GM18502 (cell line): Measurements from ENCODE around the gene MTA1.
A peak's percentile ranks its signal among the peaks of the same experiment; 100 is the strongest.

Experiments used
- ATAC-seq: cut with Tn5 transposase; IDR thresholded peaks from one replicate; pipeline ENCODE4 v1.9.1; 2021; ENCODE audit warnings: mild to moderate bottlenecking; ENCODE audit not compliant: unreplicated experiment, poor library complexity

The MTA1 gene

GRCh38 chr14:105386581-105387529 is 32.8 kb upstream of the MTA1 start:
- ATAC-seq, result no peak

GRCh38 chr14:105387530-105387922 is 32.1 kb upstream of the MTA1 start:
- ATAC-seq, result no peak

- no peak for ATAC-seq
Observed at GRCh38 chr14:105388110-105388951, 31.3 kb upstream of the MTA1 start.

GRCh38 chr14:105388976-105389375 is 30.7 kb upstream of the MTA1 start:
- no peak for ATAC-seq

- no peak for ATAC-seq
Observed at GRCh38 chr14:105389534-105389933, 30.1 kb upstream of the MTA1 start.

- no peak for ATAC-seq
Observed at GRCh38 chr14:105389976-105390848, 29.4 kb upstream of the MTA1 start.

GRCh38 chr14:105390849-105391500 is 28.7 kb upstream of the MTA1 start:
- no peak for ATAC-seq

GRCh38 chr14:105391541-105391940 is 28.1 kb upstream of the MTA1 start:
- ATAC-seq, result no peak

GRCh38 chr14:105392131-105393090 is 27.2 kb upstream of the MTA1 start:
- no peak for ATAC-seq

- ATAC-seq, result no peak
Observed at GRCh38 chr14:105393151-105393550, 26.5 kb upstream of the MTA1 start.

GRCh38 chr14:105394714-105395537 is 24.7 kb upstream of the MTA1 start:
- no peak for ATAC-seq

GRCh38 chr14:105395538-105395854 is 24.1 kb upstream of the MTA1 start:
- ATAC-seq, result no peak

GRCh38 chr14:105397350-105397931 is 22.2 kb upstream of the MTA1 start:
- ATAC-seq, result peak; percentile 5

- ATAC-seq, result peak; percentile 82
Observed at GRCh38 chr14:105398044-105398725, 21.4 kb upstream of the MTA1 start, which contains the start of gene TEX22. Gene TEX22, plus strand, starts transcription at chr14:105398538. Its CDS starts 803 bp downstream, at chr14:105399341.

GRCh38 chr14:105398726-105399465 is 20.7 kb upstream of the MTA1 start:
- peak; percentile 50 for ATAC-seq

- no peak for ATAC-seq
Observed at GRCh38 chr14:105399466-105399775, 20.2 kb upstream of the MTA1 start.
